GM23338 (cell line): ENCODE data around the gene TOMM5. TPM values are rescaled to one million over a fixed set of nuclear protein-coding genes. Genes with fewer than 3 reads are reported as not detected.
A peak's percentile ranks its signal among the peaks of the same experiment; 100 is the strongest.

Experiments
- ATAC-seq: fragments of 200-7000 bp; cut with Tn5 transposase; 3 replicates; pipeline ENCODE4 v1.9.1; 2020
- DNase-seq: peaks from one replicate; pipeline ENCODE4 v3.0.0-alpha.2; 2015; ENCODE audit warnings: low spot score
- H2AFZ ChIP-seq: fragments of 200-600 bp; sonication (generic); 2 replicates; pipeline ENCODE4 v1.8.0; 2016; ENCODE audit warnings: antibody characterized with exemption, mild to moderate bottlenecking, moderate library complexity
- H3F3A ChIP-seq: fragments of 200-600 bp; sonication (generic); replicated peaks from 2 replicates; pipeline ENCODE4 v1.8.0; 2017; ENCODE audit warnings: antibody characterized with exemption, mixed run types, low read depth
- H3K27ac ChIP-seq: fragments of 200-600 bp; sonication (generic); 2 replicates; pipeline ENCODE4 v1.6.1; 2016; ENCODE audit warnings: low read depth
- H3K27me3 ChIP-seq: fragments of 200-600 bp; sonication (generic); 2 replicates; pipeline ENCODE4 v1.8.0; 2016; ENCODE audit warnings: mild to moderate bottlenecking, mixed run types, moderate library complexity; ENCODE audit not compliant: insufficient read depth
- H3K36me3 ChIP-seq: fragments of 200-600 bp; sonication (generic); 2 replicates; pipeline ENCODE4 v1.8.0; 2016; ENCODE audit warnings: mild to moderate bottlenecking; ENCODE audit not compliant: insufficient read depth
- H3K4me1 ChIP-seq: fragments of 200-600 bp; sonication (generic); 2 replicates; pipeline ENCODE4 v1.8.0; 2016; ENCODE audit warnings: mild to moderate bottlenecking, moderate library complexity; ENCODE audit not compliant: insufficient read depth
- H3K4me2 ChIP-seq: fragments of 200-600 bp; sonication (generic); 2 replicates; pipeline ENCODE4 v1.7.1; 2017; ENCODE audit warnings: mixed run types
- H3K4me3 ChIP-seq: fragments of 200-600 bp; sonication (generic); 2 replicates; pipeline ENCODE4 v1.6.1; 2016; ENCODE audit warnings: mixed run types
- H3K79me2 ChIP-seq: fragments of 200-600 bp; sonication (generic); replicated peaks from 2 replicates; pipeline ENCODE4 v1.8.0; 2017; ENCODE audit warnings: mild to moderate bottlenecking; ENCODE audit not compliant: insufficient read depth
- H3K9me2 ChIP-seq: fragments of 200-600 bp; sonication (generic); 2 replicates; pipeline ENCODE4 v1.8.0; 2017; ENCODE audit not compliant: insufficient read depth
- H4K20me1 ChIP-seq: fragments of 200-600 bp; sonication (generic); replicated peaks from 2 replicates; pipeline ENCODE4 v1.8.0; 2017; ENCODE audit warnings: mild to moderate bottlenecking; ENCODE audit not compliant: insufficient read depth
- H3K27ac Mint-ChIP-seq: 2 replicates; pipeline ENCODE4 v1.8.0; 2020; ENCODE audit warnings: inconsistent platforms, mild to moderate bottlenecking, moderate library complexity, mixed read lengths
- H3K27me3 Mint-ChIP-seq: 3 replicates; pipeline ENCODE4 v1.8.0; 2022; ENCODE audit warnings: low read depth, mild to moderate bottlenecking, moderate library complexity, mixed read lengths, inconsistent platforms; ENCODE audit not compliant: insufficient read depth, poor library complexity
- H3K36me3 Mint-ChIP-seq: 3 replicates; pipeline ENCODE4 v1.8.0; 2021; ENCODE audit warnings: low read depth, mild to moderate bottlenecking, inconsistent platforms, moderate library complexity, mixed read lengths
- H3K4me1 Mint-ChIP-seq: 3 replicates; pipeline ENCODE4 v1.8.0; 2020; ENCODE audit warnings: mild to moderate bottlenecking, inconsistent platforms, mixed read lengths
- H3K4me3 Mint-ChIP-seq: 3 replicates; pipeline ENCODE4 v1.8.0; 2021; ENCODE audit warnings: moderate library complexity, mild to moderate bottlenecking, inconsistent platforms, mixed read lengths
- H3K9me3 Mint-ChIP-seq: 3 replicates; pipeline ENCODE4 v1.8.0; 2020; ENCODE audit warnings: moderate library complexity, mild to moderate bottlenecking, inconsistent platforms, mixed read lengths
- CREB1 ChIP-seq: fragments of 250-450 bp; sonication (Bioruptor Pico); IDR thresholded peaks from 2 replicates; pipeline ENCODE4 v1.5.0; 2020; ENCODE audit warnings: low read depth, mild to moderate bottlenecking, moderate library complexity
- EZH2 ChIP-seq: fragments of 200-600 bp; sonication (generic); IDR thresholded peaks from one replicate; pipeline ENCODE4 v1.8.0; 2017; ENCODE audit warnings: antibody characterized with exemption, mild to moderate bottlenecking, low read depth; ENCODE audit not compliant: unreplicated experiment
- EZH2phosphoT487 ChIP-seq: fragments of 200-600 bp; sonication (generic); IDR thresholded peaks from one replicate; pipeline ENCODE4 v1.8.1; 2018; ENCODE audit warnings: antibody characterized with exemption; ENCODE audit not compliant: unreplicated experiment
- JUNB ChIP-seq: IDR thresholded peaks from one replicate; pipeline ENCODE4 v1.6.1; 2016; ENCODE audit warnings: antibody characterized with exemption; ENCODE audit not compliant: unreplicated experiment
- NANOG ChIP-seq: IDR thresholded peaks from 2 replicates; pipeline ENCODE4 v1.6.1; 2016; ENCODE audit warnings: antibody characterized with exemption, borderline replicate concordance
- STAT1 ChIP-seq: IDR thresholded peaks from one replicate; pipeline ENCODE4 v1.6.1; 2016; ENCODE audit warnings: antibody characterized with exemption; ENCODE audit not compliant: unreplicated experiment
- ZNF331 ChIP-seq: fragments of 250-450 bp; sonication (Bioruptor Pico); IDR thresholded peaks from 2 replicates; pipeline ENCODE4 v1.5.0; 2020; ENCODE audit warnings: low read depth, mild to moderate bottlenecking, moderate library complexity
- polyA plus RNA-seq: library from polyadenylated mRNA; unstranded; fragments of >200 nt; fragmentation: Nextera tagmentation; extraction: Ambion mirVana; gene quantifications from 2 replicates; pipeline ENCODE4 v1.2.1, GENCODE V29; 2016
- total RNA-seq: library from RNA; depleted of rRNA; stranded (reverse); fragments of >200 nt; shearing (Covaris generic); gene quantifications from 2 replicates; pipeline ENCODE4 v1.2.3, GENCODE V29; 2014
- TF ChIP-seq, protein P1 (sequence below): fragments of 250-450 bp; sonication (Bioruptor Pico); IDR thresholded peaks from 2 replicates; pipeline ENCODE4 v1.5.0; 2020; ENCODE audit warnings: mild to moderate bottlenecking, moderate library complexity
- TF ChIP-seq, protein P2 (sequence below): IDR thresholded peaks from one replicate; pipeline ENCODE4 v1.6.1; 2018; ENCODE audit warnings: antibody characterized with exemption; ENCODE audit not compliant: unreplicated experiment
- TF ChIP-seq, protein P3 (sequence below): IDR thresholded peaks from 2 replicates; pipeline ENCODE4 v1.6.1; 2016; ENCODE audit warnings: antibody characterized with exemption

TOMM5 gene
- total and polyA plus RNA-seq, 2 experiments from 2014 or later, result 158 to 529 TPM

DNA sequence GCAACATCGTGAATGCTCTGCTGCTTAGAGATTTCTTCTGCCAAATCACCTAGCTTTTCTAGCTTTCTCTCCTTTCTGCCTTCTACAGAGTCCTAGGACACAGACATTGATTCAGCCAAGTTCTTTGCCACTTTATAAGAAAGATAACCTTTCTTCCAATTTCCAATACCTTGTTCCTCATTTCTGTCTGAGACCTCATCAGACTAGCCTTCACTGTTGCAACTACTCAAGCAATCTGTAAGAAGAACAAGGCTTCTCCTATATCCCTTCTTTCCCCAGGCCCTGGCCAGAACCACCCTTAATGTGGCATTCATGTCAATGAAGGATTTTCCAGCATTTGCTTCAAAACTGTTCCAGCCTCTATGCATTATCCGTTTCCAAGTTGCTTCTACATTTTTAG, 40.5 kb downstream of the TOMM5 start (continued):
- TF ChIP-seq, protein P1, sequence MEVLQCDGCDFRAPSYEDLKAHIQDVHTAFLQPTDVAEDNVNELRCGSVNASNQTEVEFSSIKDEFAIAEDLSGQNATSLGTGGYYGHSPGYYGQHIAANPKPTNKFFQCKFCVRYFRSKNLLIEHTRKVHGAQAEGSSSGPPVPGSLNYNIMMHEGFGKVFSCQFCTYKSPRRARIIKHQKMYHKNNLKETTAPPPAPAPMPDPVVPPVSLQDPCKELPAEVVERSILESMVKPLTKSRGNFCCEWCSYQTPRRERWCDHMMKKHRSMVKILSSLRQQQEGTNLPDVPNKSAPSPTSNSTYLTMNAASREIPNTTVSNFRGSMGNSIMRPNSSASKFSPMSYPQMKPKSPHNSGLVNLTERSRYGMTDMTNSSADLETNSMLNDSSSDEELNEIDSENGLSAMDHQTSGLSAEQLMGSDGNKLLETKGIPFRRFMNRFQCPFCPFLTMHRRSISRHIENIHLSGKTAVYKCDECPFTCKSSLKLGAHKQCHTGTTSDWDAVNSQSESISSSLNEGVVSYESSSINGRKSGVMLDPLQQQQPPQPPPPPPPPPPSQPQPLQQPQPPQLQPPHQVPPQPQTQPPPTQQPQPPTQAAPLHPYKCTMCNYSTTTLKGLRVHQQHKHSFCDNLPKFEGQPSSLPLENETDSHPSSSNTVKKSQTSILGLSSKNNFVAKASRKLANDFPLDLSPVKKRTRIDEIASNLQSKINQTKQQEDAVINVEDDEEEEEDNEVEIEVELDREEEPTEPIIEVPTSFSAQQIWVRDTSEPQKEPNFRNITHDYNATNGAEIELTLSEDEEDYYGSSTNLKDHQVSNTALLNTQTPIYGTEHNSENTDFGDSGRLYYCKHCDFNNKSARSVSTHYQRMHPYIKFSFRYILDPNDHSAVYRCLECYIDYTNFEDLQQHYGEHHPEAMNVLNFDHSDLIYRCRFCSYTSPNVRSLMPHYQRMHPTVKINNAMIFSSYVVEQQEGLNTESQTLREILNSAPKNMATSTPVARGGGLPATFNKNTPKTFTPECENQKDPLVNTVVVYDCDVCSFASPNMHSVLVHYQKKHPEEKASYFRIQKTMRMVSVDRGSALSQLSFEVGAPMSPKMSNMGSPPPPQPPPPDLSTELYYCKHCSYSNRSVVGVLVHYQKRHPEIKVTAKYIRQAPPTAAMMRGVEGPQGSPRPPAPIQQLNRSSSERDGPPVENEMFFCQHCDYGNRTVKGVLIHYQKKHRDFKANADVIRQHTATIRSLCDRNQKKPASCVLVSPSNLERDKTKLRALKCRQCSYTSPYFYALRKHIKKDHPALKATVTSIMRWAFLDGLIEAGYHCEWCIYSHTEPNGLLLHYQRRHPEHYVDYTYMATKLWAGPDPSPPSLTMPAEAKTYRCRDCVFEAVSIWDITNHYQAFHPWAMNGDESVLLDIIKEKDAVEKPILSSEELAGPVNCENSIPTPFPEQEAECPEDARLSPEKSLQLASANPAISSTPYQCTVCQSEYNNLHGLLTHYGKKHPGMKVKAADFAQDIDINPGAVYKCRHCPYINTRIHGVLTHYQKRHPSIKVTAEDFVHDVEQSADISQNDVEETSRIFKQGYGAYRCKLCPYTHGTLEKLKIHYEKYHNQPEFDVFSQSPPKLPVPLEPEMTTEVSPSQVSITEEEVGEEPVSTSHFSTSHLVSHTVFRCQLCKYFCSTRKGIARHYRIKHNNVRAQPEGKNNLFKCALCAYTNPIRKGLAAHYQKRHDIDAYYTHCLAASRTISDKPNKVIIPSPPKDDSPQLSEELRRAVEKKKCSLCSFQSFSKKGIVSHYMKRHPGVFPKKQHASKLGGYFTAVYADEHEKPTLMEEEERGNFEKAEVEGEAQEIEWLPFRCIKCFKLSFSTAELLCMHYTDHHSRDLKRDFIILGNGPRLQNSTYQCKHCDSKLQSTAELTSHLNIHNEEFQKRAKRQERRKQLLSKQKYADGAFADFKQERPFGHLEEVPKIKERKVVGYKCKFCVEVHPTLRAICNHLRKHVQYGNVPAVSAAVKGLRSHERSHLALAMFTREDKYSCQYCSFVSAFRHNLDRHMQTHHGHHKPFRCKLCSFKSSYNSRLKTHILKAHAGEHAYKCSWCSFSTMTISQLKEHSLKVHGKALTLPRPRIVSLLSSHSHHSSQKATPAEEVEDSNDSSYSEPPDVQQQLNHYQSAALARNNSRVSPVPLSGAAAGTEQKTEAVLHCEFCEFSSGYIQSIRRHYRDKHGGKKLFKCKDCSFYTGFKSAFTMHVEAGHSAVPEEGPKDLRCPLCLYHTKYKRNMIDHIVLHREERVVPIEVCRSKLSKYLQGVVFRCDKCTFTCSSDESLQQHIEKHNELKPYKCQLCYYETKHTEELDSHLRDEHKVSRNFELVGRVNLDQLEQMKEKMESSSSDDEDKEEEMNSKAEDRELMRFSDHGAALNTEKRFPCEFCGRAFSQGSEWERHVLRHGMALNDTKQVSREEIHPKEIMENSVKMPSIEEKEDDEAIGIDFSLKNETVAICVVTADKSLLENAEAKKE (CRISPR knock-in tag), result no peak
- no peak for TF ChIP-seq JUNB

DNA sequence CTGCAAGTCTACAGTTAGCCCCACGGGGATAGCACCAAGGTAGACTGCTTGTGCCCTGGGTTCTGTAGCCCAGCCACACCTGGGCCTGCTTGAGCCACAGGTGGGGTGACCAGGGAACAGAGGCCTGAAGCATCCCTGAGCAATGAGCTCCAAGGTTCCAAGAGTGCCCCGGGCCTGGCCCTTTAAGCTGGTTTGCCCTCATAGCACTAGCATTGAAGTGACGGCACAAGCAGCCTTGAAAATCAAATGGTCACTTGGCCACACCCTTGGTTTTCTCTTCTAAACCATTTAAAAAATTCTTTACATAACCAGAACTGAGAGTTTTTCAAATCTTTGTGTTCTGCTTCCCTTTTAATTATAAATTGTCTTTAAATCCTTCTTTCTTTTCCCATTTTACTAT, 40.9 kb downstream of the TOMM5 start:
- Mint-ChIP-seq H3K27me3 (peaks cover 6% of the 10 kb centered on the region), H3K9me3 (no peaks in the 10 kb centered on the region), H3K4me3 (no peak overlapping the region), H3K27ac (no peak overlapping the region), H3K36me3 (no peaks in the 10 kb centered on the region), H3K4me1 (peaks cover 3% of the 10 kb centered on the region; the same call in 1 of the 3 replicates)
- no peaks in the 10 kb centered on the region for H3K9me2 ChIP-seq
- no peak overlapping the region for H3K4me3 ChIP-seq
- ATAC-seq (peak; percentile 48), DNase-seq (no peak)
- no peaks in the 10 kb centered on the region for H4K20me1 ChIP-seq
- no peak overlapping the region for H3K4me2 ChIP-seq
- no peaks in the 10 kb centered on the region for H3K79me2 ChIP-seq
- no peaks in the 10 kb centered on the region for H3K36me3 ChIP-seq
- H3K4me1 ChIP-seq, result no peaks in the 10 kb centered on the region
- H2AFZ ChIP-seq, result no peak overlapping the region
- H3K27me3 ChIP-seq, result no peaks in the 10 kb centered on the region
- no peak overlapping the region for H3K27ac ChIP-seq
- H3F3A ChIP-seq, result no peaks in the 10 kb centered on the region
- no peak for TF ChIP-seq NANOG
- TF ChIP-seq, protein P2, sequence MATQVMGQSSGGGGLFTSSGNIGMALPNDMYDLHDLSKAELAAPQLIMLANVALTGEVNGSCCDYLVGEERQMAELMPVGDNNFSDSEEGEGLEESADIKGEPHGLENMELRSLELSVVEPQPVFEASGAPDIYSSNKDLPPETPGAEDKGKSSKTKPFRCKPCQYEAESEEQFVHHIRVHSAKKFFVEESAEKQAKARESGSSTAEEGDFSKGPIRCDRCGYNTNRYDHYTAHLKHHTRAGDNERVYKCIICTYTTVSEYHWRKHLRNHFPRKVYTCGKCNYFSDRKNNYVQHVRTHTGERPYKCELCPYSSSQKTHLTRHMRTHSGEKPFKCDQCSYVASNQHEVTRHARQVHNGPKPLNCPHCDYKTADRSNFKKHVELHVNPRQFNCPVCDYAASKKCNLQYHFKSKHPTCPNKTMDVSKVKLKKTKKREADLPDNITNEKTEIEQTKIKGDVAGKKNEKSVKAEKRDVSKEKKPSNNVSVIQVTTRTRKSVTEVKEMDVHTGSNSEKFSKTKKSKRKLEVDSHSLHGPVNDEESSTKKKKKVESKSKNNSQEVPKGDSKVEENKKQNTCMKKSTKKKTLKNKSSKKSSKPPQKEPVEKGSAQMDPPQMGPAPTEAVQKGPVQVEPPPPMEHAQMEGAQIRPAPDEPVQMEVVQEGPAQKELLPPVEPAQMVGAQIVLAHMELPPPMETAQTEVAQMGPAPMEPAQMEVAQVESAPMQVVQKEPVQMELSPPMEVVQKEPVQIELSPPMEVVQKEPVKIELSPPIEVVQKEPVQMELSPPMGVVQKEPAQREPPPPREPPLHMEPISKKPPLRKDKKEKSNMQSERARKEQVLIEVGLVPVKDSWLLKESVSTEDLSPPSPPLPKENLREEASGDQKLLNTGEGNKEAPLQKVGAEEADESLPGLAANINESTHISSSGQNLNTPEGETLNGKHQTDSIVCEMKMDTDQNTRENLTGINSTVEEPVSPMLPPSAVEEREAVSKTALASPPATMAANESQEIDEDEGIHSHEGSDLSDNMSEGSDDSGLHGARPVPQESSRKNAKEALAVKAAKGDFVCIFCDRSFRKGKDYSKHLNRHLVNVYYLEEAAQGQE, result no peak
- no peak for TF ChIP-seq STAT1
- TF ChIP-seq ZNF331, result no peak
- TF ChIP-seq, protein P3, sequence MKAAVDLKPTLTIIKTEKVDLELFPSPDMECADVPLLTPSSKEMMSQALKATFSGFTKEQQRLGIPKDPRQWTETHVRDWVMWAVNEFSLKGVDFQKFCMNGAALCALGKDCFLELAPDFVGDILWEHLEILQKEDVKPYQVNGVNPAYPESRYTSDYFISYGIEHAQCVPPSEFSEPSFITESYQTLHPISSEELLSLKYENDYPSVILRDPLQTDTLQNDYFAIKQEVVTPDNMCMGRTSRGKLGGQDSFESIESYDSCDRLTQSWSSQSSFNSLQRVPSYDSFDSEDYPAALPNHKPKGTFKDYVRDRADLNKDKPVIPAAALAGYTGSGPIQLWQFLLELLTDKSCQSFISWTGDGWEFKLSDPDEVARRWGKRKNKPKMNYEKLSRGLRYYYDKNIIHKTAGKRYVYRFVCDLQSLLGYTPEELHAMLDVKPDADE, result no peak
- TF ChIP-seq EZH2phosphoT487, result no peak
- TF ChIP-seq CREB1 (CRISPR knock-in tag), result no peak
- no peak for TF ChIP-seq EZH2
